Stimulated activated CD4-positive, alpha-beta T cell treated with anti-CD3 and anti-CD28 coated beads, Interleukin-2, amount 100 ng/mL, for 24 hours (primary cell): ENCODE measurements around the gene KIF26A.

Experiments
- DNase-seq, 2 donors: peaks; one replicate each; pipeline ENCODE4 v3.0.0-alpha.2; 2020

KIF26A gene

DNA sequence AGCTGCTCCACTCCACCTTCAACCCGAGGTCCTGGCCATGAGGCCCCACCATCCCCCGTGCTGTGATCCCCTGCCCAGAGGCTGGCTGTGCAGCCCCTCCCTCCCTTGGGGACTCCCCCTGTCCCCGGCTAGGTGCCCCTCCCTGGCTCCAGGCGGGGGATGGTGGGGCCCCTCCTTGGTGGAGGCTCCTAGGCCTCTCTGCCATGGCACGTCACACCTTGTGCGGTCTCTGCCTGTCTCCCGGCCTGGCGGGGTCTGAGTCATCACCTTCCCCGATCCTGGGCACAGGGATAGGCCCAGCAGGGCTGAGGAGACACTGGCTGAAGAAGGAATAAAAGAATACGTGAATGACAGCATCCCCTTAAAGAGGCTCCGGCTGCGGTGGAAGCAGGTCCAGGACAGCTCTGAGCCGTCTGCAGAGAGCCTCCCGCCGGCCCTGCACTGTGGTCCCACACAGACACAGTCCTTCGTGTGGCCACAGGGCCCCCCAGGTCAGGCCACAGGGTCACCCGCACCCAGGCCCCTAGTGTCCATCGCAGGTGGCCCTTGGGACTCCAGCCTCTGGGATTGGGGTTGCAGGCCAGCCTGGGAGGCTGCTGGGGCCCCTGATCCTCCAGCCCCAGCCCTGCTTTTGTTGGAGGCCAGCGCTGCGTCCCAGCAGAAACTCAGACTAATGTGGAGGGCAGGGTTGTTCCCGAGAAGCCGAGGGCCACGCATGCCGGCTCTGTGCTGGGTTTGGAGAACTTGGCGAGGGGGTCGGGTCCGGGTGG is 43.6 kb downstream of the KIF26A start:
- DNase-seq: no peak

DNA sequence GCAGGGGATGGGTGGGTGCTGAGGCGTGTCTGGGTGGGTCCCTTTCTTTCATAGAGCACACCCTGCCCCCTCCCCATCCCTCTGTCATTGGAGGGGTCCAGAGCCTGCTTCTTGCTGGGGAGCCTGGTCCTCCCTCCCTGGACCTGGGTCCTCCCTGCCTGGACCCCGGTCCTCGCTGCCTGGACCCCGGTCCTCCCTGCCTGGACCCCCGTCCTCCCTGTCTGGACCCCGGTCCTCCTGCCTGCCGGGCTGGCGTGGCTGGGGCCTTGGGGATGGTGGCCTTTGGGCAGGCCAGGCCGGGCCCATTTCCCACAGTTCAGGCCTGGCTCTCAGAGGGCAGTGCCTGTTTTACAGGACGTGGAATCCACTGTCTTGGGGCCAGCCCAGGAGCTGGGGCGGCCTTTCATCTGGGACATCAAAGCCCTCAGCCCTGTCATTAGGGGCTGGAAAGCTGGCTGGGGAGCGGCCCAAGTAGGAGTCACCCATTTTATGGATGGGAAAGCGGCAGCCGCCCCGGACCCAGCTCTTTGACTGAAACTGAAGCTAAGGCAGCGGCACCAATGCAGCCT is 44.6 kb downstream of the KIF26A start:
- no peak for DNase-seq

- DNase-seq: no peak
These were observed 45.4 kb downstream of the KIF26A start for GRCh38 chr14:104183796-104184195.

- DNase-seq: no peak
These were observed 46.1 kb downstream of the KIF26A start for GRCh38 chr14:104184506-104184905.

DNA sequence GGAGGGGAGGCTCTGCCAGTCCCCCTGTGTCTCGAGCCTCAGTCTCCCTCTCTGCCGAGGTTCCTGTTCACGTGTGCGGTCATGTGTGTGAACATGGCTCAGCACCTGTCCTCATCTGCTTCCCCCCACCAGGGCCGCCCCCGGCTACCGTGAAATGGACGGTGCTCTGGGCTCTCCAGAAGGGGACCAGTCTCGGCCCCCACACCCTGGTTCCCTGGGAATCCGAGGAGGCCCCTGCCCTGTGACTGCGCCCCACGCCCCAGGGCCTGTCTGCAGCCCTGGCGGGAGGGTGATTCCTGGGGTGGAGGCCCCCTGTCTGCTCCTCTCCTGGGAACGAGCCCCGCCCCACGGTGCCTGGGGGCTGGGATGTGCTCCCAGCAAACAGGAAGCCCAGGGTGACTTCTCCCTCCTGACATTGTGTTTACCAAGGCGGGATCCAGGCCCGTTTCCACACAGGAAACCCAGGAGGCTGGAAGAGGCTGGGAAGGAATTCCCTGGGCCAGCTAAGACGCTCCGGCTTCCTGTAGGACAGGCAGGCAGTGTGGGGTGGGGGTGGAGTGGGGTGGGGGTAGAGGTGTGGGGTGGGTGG is 46.6 kb downstream of the KIF26A start:
- DNase-seq: no peak

DNA sequence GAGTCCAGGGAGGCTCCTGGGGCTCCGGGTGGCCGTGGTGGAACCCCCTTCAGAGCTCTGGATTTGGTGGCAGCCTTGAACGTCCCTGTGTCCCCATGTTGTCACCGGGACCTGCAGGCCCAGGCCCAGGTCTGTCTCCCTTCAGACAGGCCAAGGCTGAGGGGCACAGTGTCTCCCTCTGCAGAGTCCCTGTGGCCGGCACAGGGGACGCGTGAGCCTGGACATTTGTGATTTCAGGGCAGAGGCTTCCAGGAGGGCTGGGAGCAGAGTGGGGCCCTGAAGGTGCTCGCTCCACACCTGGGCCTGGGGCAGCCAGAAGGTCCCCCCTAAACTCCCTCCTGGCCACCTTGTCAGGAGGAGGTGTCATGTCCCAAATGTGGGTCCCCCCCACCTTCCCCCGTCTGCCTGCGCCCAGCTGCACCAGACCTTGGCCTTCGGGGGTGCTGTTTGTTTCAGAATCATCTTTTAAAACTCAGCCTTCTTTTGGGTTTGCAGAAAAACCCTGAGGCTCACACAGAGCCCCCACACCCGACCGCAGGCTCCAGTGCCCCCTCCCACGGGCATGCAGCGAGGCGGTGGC is 47.6 kb downstream of the KIF26A start:
- DNase-seq: no peak

DNA sequence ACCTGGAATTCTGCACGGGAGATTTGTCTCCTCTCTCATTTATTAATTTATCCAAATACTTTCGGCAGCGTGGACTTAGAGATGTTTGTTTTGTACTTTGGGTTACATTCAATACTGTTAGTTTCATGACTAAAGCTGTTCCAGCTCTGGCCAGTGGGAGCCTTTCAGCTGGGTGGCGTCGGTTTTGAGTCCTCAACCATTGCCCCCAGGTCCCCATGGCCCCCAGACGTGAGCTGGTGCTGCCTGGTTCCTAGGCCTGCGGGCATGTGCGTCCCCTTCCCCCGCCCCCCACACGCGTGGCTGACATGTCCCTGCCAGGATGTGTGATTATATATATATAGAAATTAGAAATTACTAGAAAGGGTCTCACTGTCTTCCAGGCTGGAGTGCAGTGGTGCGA is 48.2 kb downstream of the KIF26A start:
- DNase-seq: no peak

- DNase-seq: no peak
These were observed 48.9 kb downstream of the KIF26A start for GRCh38 chr14:104187121-104187889.

GRCh38 chr14:104187931-104188726 is 49.7 kb downstream of the KIF26A start:
- DNase-seq: no peak

DNA sequence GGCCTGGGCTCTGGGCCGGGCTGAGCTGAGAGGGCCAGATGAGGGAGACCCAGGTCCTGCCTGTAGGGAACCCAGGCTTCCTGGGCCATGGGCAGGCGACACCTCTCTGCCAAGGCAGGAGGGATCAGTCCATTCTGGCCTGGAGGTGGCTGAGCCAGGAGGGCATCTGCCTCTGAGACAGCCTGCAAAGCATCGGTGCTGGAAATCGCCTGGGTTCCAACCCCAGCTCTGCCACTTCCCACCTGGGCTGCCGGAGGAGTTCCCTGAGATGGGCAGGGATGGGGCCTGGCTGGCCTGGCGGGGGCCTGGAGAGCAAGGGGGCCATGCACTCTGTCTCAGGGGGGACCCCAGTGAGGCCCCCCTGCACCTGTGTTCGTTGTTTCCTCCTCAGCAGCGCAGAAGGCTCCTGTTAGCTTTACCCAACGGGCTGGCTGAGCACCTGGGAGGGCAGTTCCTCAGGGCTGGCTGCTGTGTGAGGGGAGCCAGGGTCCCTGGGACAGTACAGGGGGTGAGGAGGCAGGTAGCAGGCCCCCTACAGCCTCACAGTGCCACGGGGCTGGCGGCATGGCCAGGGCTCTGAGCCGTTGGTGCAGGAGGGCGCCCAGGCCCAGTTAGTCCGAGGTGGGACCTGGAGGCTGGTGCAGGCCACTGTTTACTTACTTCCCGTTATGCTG is 50.5 kb downstream of the KIF26A start:
- no peak for DNase-seq

DNA sequence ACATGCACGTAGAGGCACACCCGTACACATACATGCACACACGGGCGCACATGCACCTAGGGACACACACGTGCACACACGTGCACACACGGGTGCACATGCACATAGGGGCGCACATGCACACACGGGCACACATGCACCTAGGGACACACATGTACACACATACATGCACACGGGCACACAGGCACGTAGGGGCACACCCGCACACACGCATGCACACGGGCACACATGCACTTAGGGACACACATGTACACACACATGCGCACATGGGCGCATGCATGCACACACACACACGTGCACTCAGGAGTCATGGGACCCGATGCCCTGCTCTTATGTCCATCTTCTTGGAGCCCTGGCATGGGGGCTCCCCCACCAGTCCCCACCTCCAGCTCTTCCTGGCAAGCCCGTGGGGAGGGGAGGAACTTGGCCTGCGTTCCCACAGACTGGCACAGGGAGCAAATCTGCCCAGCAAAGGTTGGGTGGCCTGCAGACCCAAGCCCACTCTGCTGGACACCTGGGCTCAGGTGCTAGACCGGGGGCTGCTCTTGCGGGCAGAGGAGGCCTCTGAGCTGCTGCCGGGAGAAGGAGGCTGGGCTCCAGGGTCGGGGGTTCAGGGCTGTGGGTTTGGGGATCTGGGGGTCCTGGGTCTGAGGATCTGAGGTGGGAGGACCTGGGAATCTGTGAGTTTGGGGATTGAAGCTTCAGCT is 51.4 kb downstream of the KIF26A start:
- no peak for DNase-seq

- no peak for DNase-seq
These were observed 52.1 kb downstream of the KIF26A start for GRCh38 chr14:104190396-104191000.

GRCh38 chr14:104191409-104191997 is 53.1 kb downstream of the KIF26A start:
- DNase-seq: no peak

- no peak for DNase-seq
These were observed 53.9 kb downstream of the KIF26A start for GRCh38 chr14:104192146-104192882.

DNA sequence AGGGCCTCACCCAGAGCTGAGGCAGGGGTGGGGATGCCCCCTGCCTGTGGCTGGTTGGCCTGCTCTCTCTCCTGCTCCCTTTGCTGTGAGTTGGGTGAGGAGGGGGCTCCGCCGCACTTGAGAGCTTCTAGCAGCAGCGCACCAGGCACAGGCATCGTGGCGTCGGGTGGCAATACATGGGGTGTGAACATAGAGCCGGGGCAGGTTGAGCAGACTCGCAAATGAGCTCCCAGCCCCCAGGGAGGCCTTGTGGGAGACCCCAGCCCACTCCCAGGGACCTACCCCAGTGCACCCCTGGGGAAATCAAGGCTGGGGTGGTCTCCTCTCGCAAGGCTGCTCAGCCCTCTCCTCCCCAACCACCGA is 54.5 kb downstream of the KIF26A start:
- DNase-seq: no peak

DNA sequence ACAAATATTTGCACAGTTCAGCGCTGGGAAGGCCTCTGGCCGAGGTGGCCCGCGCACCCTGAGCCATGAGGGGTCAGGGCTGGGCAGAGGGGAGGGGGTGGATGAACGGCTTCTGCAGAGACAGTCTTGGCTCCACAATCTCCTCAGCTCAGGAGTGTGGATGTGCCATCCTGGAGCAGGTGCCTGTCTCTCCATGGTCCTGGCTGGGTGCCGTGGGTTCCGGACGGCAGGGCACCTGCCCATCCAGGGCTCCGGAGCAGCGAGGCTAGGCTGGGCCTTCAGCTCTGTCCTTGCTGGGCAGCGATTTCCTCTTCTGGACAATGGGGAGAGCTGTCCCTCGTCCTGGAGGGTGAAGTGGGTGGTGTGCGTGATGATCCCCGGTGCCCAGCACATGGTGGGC is 55.6 kb downstream of the KIF26A start:
- no peak for DNase-seq

DNA sequence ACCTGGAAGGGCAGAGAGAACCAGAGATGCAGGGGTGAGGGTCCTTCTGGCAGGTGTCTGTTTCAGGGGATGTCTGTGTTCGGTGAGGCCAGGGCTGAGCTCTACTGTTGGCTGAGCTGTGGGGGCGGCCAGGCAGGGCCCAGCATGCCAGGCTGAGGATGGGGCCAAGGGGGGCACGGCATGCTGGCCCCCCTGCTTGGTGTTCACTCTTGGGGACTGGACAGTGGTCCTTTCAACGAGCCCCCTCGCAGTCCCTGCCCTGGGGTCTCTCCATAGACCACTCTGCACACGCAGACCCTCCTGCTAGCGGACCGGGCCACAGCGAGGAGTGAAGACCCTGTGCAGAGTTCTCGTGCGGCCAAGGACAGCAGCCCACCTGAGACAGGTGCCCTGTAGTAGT is 56.3 kb downstream of the KIF26A start:
- no peak for DNase-seq

GRCh38 chr14:104195361-104195760 is 57.0 kb downstream of the KIF26A start:
- DNase-seq: no peak

- no peak for DNase-seq
These were observed 57.5 kb downstream of the KIF26A start for GRCh38 chr14:104195878-104196277.
